ENCODE results near the gene TOM1L2. TPM values are rescaled to one million over a fixed set of nuclear protein-coding genes. Genes with fewer than 3 reads are reported as not detected.

Gene TOM1L2
- total RNA-seq, 1 experiment from 2014 or later = 24.1 TPM

GRCh38 chr17:17900615-17901520, 71.3 kb downstream of the TOM1L2 start:
- Histone ChIP-seq H3K9ac (ENCODE audit: low read length) (no peak overlapping the region), H3K9me2 (ENCODE audit: insufficient read depth) (no peaks in the 10 kb centered on the region), H2AFZ (ENCODE audit: low read depth, low read length, poor library complexity, severe bottlenecking) (no peak overlapping the region), H3K36me3 (ENCODE audit: control insufficient read depth in 1 of 2, insufficient read depth in 2 of 2, low read length in 2 of 2) (no peaks in the 10 kb centered on the region), H3K4me3 (replicated peaks in 1 of 2; ENCODE audit: low read depth in 1 of 2, low read length in 2 of 2) (peak overlapping the region in 1 of 2 experiments; percentile 21; a peak in 2 of 4 replicates), H3K27ac (ENCODE audit: low read depth, low read length) (peak overlapping the region; percentile 50), H3K4me1 (ENCODE audit: control insufficient read depth in 1 of 2, insufficient read depth in 2 of 2, low read length in 2 of 2) (peaks cover 47 to 48% of the 10 kb centered on the region in 2 experiments), H3K79me2 (ENCODE audit: insufficient read depth, low read length) (no peaks in the 10 kb centered on the region), H3K9me3 (ENCODE audit: control insufficient read depth in 1 of 2, insufficient read depth in 1 of 2, low read depth in 1 of 2, low read length in 2 of 2) (no peaks in the 10 kb centered on the region), H4K20me1 (ENCODE audit: insufficient read depth) (no peaks in the 10 kb centered on the region), H3K4me2 (ENCODE audit: low read length) (peak overlapping the region; percentile 69), H3K27me3 (ENCODE audit: insufficient read depth, low read length) (no peaks in the 10 kb centered on the region)
- ChIA-PET POLR2A (no interaction called here), RAD21 (ENCODE audit: low non-redundant PET in 1 of 2, low total read pairs in 2 of 2, uncharacterized antibody in 2 of 2, unreplicated experiment in 2 of 2) (interaction anchor here (0.9 to 1.5 kb wide), 4 partner anchors 10 to 133 kb away, joined by 3 to 5 read pairs (median 4); no protein-coding TSS in a partner anchor), CTCF (interaction anchor here (1.2 to 2.4 kb wide), 5 partner anchors 10 to 133 kb away, joined by 3 to 18 read pairs (median 5); no protein-coding TSS in a partner anchor)
- intact Hi-C loops (cut with micrococcal nuclease) = no loop called here
- peak; percentile 81 for ATAC-seq
- peak; percentile 78 for DNase-seq (ENCODE audit: low read depth, low spot score)
- BruUV-seq (replicated peaks) = no TSS peak
- TF ChIP-seq REST (IDR thresholded peaks at IDR 0.05; ENCODE audit: low read depth) = no peak
- peak; percentile 74 for TF ChIP-seq SP1 (IDR thresholded peaks at IDR 0.05; ENCODE audit: low read depth)
- peak; percentile 94 for TF ChIP-seq CEBPB (IDR thresholded peaks at IDR 0.05; ENCODE audit: low read depth)
- TF ChIP-seq SIN3A (IDR thresholded peaks at IDR 0.05; ENCODE audit: low read depth) = peak; percentile 72; the same call in 1 of the 2 replicates
- no peak for TF ChIP-seq ZBTB33 (IDR thresholded peaks at IDR 0.05; ENCODE audit: extremely low read depth, insufficient replicate concordance, low read length)
- TF ChIP-seq YY1 (IDR thresholded peaks at IDR 0.05; ENCODE audit: extremely low read depth, insufficient replicate concordance, low read depth, low read length) = peak; percentile 6
- TF ChIP-seq ATF3 (IDR thresholded peaks at IDR 0.05) = peak; percentile 88; the same call in 1 of the 2 replicates
- no peak for TF ChIP-seq EZH2phosphoT487 (IDR thresholded peaks at IDR 0.05; ENCODE audit: borderline replicate concordance)
- TF ChIP-seq POLR2AphosphoS5 (IDR thresholded peaks at IDR 0.05; ENCODE audit: low read depth, low read length) = no peak; the same call in 1 of the 2 replicates
- no peak for TF ChIP-seq EGR1 (IDR thresholded peaks at IDR 0.05; ENCODE audit: low read depth)
- peak; percentile 69; the same call in 1 of the 2 replicates for TF ChIP-seq MAX (IDR thresholded peaks at IDR 0.05)
- TF ChIP-seq JUND (IDR thresholded peaks at IDR 0.05) = peak; percentile 50; the same call in 1 of the 2 replicates
- TF ChIP-seq EZH2 (IDR thresholded peaks at IDR 0.05) = no peak
- no peak; the same call in 1 of the 2 replicates for TF ChIP-seq RAD21 (IDR thresholded peaks at IDR 0.05; ENCODE audit: low read depth)
- peak; percentile 48; the same call in 1 of the 2 replicates for TF ChIP-seq CBX3 (IDR thresholded peaks at IDR 0.05; ENCODE audit: low read depth)
- TF ChIP-seq CTCF (IDR thresholded peaks at IDR 0.05 in 2 of 3, conservative IDR thresholded peaks at IDR 0.05 in 1 of 3; ENCODE audit: borderline replicate concordance in 1 of 3, insufficient read depth in 1 of 3, low read depth in 2 of 3, low read length in 2 of 3) = no peak
- no peak for TF ChIP-seq ELF1 (IDR thresholded peaks at IDR 0.05; ENCODE audit: borderline replicate concordance, low read depth)
